ENCODE data around the gene CARS1.

Gene CARS1

GRCh38 chr11:3058753-3059664 is 1.8 kb upstream of the CARS1 start:
- DNase-seq: no peak

GRCh38 chr11:3056296-3057068 is 741 bp downstream of the CARS1 start:
- DNase-seq: peak in 1 of 2 experiments; percentile 18

GRCh38 chr11:3055891-3056290 is 1.3 kb downstream of the CARS1 start:
- DNase-seq: no peak

GRCh38 chr11:3052567-3052966 is 4.7 kb downstream of the CARS1 start:
- DNase-seq: no peak

- no peak for DNase-seq
Measured at GRCh38 chr11:3052109-3052479, 5.1 kb downstream of the CARS1 start.

GRCh38 chr11:3051196-3052108 is 5.8 kb downstream of the CARS1 start:
- DNase-seq: no peak

GRCh38 chr11:3050386-3051195 is 6.6 kb downstream of the CARS1 start:
- no peak for DNase-seq

GRCh38 chr11:3049430-3050243 is 7.6 kb downstream of the CARS1 start:
- DNase-seq: peak; percentile 64 to 72

GRCh38 chr11:3047637-3048036 is 9.6 kb downstream of the CARS1 start:
- no peak for DNase-seq

- no peak for DNase-seq
Measured at GRCh38 chr11:3046641-3047040, 10.6 kb downstream of the CARS1 start.

GRCh38 chr11:3046190-3046589 is 11.0 kb downstream of the CARS1 start:
- no peak for DNase-seq

GRCh38 chr11:3044915-3045314 is 12.3 kb downstream of the CARS1 start:
- DNase-seq: no peak

- no peak for DNase-seq
Measured at GRCh38 chr11:3044004-3044403, 13.2 kb downstream of the CARS1 start.

- DNase-seq: no peak
Measured at GRCh38 chr11:3043315-3043871, 13.8 kb downstream of the CARS1 start.

GRCh38 chr11:3042496-3043314 is 14.5 kb downstream of the CARS1 start:
- no peak for DNase-seq

GRCh38 chr11:3041699-3042441 is 15.4 kb downstream of the CARS1 start:
- DNase-seq: no peak

- DNase-seq: no peak
Measured at GRCh38 chr11:3040881-3041280, 16.3 kb downstream of the CARS1 start.

- no peak for DNase-seq
Measured at GRCh38 chr11:3037945-3038271, 19.3 kb downstream of the CARS1 start.
